ENCODE results near the gene TBKBP1. TPM values are rescaled to one million over a fixed set of nuclear protein-coding genes. Genes with fewer than 3 reads are reported as not detected.
A peak's percentile ranks its signal among the peaks of the same experiment; 100 is the strongest.

The TBKBP1 gene
- total and polyA plus RNA-seq, 9 of the 15 experiments (the other 6 are each of a cell fraction or from before 2014, with no cell fraction given): 0.03 to 15.6 (median 6.8) TPM

DNA sequence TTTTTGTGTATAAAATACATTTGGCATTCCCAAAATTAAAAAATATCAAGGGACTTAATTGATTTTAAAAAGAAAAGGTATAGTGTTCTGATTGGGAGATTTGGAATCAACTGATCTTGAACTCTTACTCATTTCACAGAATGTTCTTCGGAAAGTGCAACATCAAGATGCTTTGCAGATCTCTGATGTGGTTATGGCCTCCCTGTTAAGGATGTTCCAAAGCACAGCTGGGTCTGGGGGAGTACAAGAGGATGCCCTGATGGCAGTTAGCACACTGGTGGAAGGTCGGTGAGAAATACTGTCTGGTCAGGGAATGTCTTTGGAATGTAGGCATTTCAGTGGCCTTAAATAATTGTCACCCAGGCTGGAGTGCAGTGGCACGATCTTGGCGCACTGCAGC, 19.5 kb upstream of the TBKBP1 start:
- BruUV-seq (replicated peaks): no TSS peak
- no peaks in the 10 kb centered on the region; the same call in 1 of the 2 replicates for H4K20me1 ChIP-seq (replicated peaks; ENCODE audit: control insufficient read depth, insufficient read depth, low read length)
- H3K9me3 ChIP-seq (replicated peaks; ENCODE audit: control insufficient read depth, insufficient read depth, low read depth, low read length): no peaks in the 10 kb centered on the region
- peaks cover 10% of the 10 kb centered on the region; the same call in 2 of the 3 replicates for H3K79me2 ChIP-seq (ENCODE audit: control insufficient read depth, insufficient read depth, low read length)
- H3K9ac ChIP-seq (ENCODE audit: insufficient read depth in 1 of 2, low read depth in 2 of 2, low read length in 2 of 2): no peak overlapping the region
- TF ChIP-seq HMG20A (CRISPR knock-in tag; conservative IDR thresholded peaks at IDR 0.05): no peak
- TF ChIP-seq, protein P1, sequence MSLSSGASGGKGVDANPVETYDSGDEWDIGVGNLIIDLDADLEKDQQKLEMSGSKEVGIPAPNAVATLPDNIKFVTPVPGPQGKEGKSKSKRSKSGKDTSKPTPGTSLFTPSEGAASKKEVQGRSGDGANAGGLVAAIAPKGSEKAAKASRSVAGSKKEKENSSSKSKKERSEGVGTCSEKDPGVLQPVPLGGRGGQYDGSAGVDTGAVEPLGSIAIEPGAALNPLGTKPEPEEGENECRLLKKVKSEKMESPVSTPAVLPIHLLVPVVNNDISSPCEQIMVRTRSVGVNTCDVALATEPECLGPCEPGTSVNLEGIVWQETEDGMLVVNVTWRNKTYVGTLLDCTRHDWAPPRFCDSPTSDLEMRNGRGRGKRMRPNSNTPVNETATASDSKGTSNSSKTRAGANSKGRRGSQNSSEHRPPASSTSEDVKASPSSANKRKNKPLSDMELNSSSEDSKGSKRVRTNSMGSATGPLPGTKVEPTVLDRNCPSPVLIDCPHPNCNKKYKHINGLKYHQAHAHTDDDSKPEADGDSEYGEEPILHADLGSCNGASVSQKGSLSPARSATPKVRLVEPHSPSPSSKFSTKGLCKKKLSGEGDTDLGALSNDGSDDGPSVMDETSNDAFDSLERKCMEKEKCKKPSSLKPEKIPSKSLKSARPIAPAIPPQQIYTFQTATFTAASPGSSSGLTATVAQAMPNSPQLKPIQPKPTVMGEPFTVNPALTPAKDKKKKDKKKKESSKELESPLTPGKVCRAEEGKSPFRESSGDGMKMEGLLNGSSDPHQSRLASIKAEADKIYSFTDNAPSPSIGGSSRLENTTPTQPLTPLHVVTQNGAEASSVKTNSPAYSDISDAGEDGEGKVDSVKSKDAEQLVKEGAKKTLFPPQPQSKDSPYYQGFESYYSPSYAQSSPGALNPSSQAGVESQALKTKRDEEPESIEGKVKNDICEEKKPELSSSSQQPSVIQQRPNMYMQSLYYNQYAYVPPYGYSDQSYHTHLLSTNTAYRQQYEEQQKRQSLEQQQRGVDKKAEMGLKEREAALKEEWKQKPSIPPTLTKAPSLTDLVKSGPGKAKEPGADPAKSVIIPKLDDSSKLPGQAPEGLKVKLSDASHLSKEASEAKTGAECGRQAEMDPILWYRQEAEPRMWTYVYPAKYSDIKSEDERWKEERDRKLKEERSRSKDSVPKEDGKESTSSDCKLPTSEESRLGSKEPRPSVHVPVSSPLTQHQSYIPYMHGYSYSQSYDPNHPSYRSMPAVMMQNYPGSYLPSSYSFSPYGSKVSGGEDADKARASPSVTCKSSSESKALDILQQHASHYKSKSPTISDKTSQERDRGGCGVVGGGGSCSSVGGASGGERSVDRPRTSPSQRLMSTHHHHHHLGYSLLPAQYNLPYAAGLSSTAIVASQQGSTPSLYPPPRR (CRISPR knock-in tag; IDR thresholded peaks at IDR 0.05; ENCODE audit: borderline replicate concordance): no peak
- no peak for TF ChIP-seq FOS (IDR thresholded peaks at IDR 0.05; ENCODE audit: extremely low read depth, insufficient read length)
- no peak for TF ChIP-seq BDP1 (IDR thresholded peaks at IDR 0.05; ENCODE audit: insufficient read depth, insufficient read length)
- TF ChIP-seq POLR2A (conservative IDR thresholded peaks at IDR 0.05): 0 out of 2 replicates have a peak, but pooled peaks have one; percentile 6
- TF ChIP-seq DACH1 (IDR thresholded peaks at IDR 0.05; ENCODE audit: partially characterized antibody): no peak
- no peak for TF ChIP-seq CBX1 (IDR thresholded peaks at IDR 0.05; ENCODE audit: low read depth)
- H3K4me3 ChIP-seq: no peak overlapping the region
- POLR2A ChIA-PET: interaction anchor here (0.5 to 2.2 kb wide), 6 partner anchors 9 to 49 kb away, joined by 3 to 10 read pairs (median 3); partner anchors contain the start of gene KPNB1
- no peak for FAIRE-seq
- H3K4me1 ChIP-seq (replicated peaks in 1 of 2; ENCODE audit: control insufficient read depth in 2 of 2, insufficient read depth in 2 of 2, low read length in 2 of 2): no peaks in the 10 kb centered on the region
- H2AFZ ChIP-seq (ENCODE audit: low read depth, low read length): no peak overlapping the region
- DNase-seq (ENCODE audit: extremely low read depth in 1 of 4, low spot score in 3 of 4): no peak
- intact Hi-C loops (cut with micrococcal nuclease): no loop called here
- peaks cover 99% of the 10 kb centered on the region for H3K36me3 ChIP-seq (ENCODE audit: control insufficient read depth, insufficient read depth, low read length)
- H3K27me3 ChIP-seq (ENCODE audit: control insufficient read depth in 2 of 2, insufficient read depth in 2 of 2, low read length in 2 of 2): no peaks in the 10 kb centered on the region
- CTCF ChIA-PET (ENCODE audit: low intra/inter-chr PET ratio): no interaction called here
- no peak overlapping the region for H3K27ac ChIP-seq (ENCODE audit: extremely low read depth, low read depth, low read length)
- 79% methylated on average over 4 of the region's 4 CpGs for WGBS (ENCODE audit: insufficient coverage, low coverage, missing lambda C conversion rate)
- H3K4me2 ChIP-seq (ENCODE audit: insufficient read depth, low read length): no peak overlapping the region
- no peak for ATAC-seq
- no peaks in the 10 kb centered on the region for H3K9me1 ChIP-seq (ENCODE audit: control insufficient read depth, insufficient read depth, low read length)
- in situ Hi-C loops (cut with MboI): no loop called here
